Peyer's patch (tissue), 4 donors: ENCODE results near the gene RHAG.

Experiments
- CTCF ChIP-seq, 6 experiments: fragments of 450-650 bp in 4 of 6; fragments of 200-600 bp in 2 of 6; sonication (generic) in 1 of 6; IDR thresholded peaks; one replicate each; pipeline ENCODE4 v1.5.1; 2017 to 2019; ENCODE audit warnings: antibody characterized with exemption in 6 of 6, mild to moderate bottlenecking in 3 of 6, moderate library complexity in 1 of 6
- POLR2A ChIP-seq, 2 donors: fragments of 450-650 bp; IDR thresholded peaks; one replicate each; pipeline ENCODE4 v1.5.1; 2017; ENCODE audit warnings: antibody characterized with exemption in 2 of 2, mild to moderate bottlenecking in 2 of 2, moderate library complexity in 2 of 2

GRCh38 chr6:49653438-49653837 is 16.8 kb upstream of the RHAG start:
- TF ChIP-seq POLR2A (IDR thresholded peaks at IDR 0.05) = no peak
- TF ChIP-seq CTCF (IDR thresholded peaks at IDR 0.05) = no peak
